GM21619 (cell line): Measurements from ENCODE around the gene CERS6.
"Not testable (repeated sequence)": the region's sequence is repeated elsewhere in the genome, so short reads cannot be mapped to it uniquely, and the experiment has no call there.

ENCODE experiments used
- ATAC-seq: cut with Tn5 transposase; IDR thresholded peaks from one replicate; pipeline ENCODE4 v1.9.1; 2021; ENCODE audit not compliant: unreplicated experiment

Gene CERS6

GRCh38 chr2:168791140-168791539 lies 335.1 kb downstream of the CERS6 start:
- not testable (repeated sequence) for ATAC-seq

- ATAC-seq, result no peak
Measured at GRCh38 chr2:168793596-168793995, 337.5 kb downstream of the CERS6 start.

GRCh38 chr2:168794968-168795367 lies 338.9 kb downstream of the CERS6 start:
- no peak for ATAC-seq

GRCh38 chr2:168796090-168796577 lies 340.1 kb downstream of the CERS6 start:
- no peak for ATAC-seq

- ATAC-seq, result no peak
Measured at GRCh38 chr2:168796583-168797285, 340.7 kb downstream of the CERS6 start.

- ATAC-seq, result no peak
Measured at GRCh38 chr2:168797286-168797655, 341.2 kb downstream of the CERS6 start.

GRCh38 chr2:168798076-168798887 lies 342.2 kb downstream of the CERS6 start:
- no peak for ATAC-seq

GRCh38 chr2:168798888-168799410 lies 342.9 kb downstream of the CERS6 start:
- ATAC-seq, result no peak

- ATAC-seq, result no peak
Measured at GRCh38 chr2:168801471-168801870, 345.4 kb downstream of the CERS6 start.

GRCh38 chr2:168801961-168802858 lies 346.1 kb downstream of the CERS6 start, which contains the start of gene NOSTRIN:
Gene NOSTRIN, plus strand, starts transcription at chr2:168802637. Its CDS starts 10 bp downstream, at chr2:168802647.
- ATAC-seq, result no peak

- ATAC-seq, result no peak
Measured at GRCh38 chr2:168802859-168803725, 347.0 kb downstream of the CERS6 start.

GRCh38 chr2:168804214-168804613 lies 348.1 kb downstream of the CERS6 start:
- ATAC-seq, result no peak

GRCh38 chr2:168805615-168806014 lies 349.5 kb downstream of the CERS6 start:
- no peak for ATAC-seq

GRCh38 chr2:168809537-168809936 lies 353.5 kb downstream of the CERS6 start:
- no peak for ATAC-seq

- ATAC-seq, result no peak
Measured at GRCh38 chr2:168810235-168810634, 354.2 kb downstream of the CERS6 start.

- no peak for ATAC-seq
Measured at GRCh38 chr2:168811696-168812095, 355.6 kb downstream of the CERS6 start.

- no peak for ATAC-seq
Measured at GRCh38 chr2:168814046-168814445, 358.0 kb downstream of the CERS6 start.

GRCh38 chr2:168814939-168815907 lies 359.2 kb downstream of the CERS6 start:
- no peak for ATAC-seq

GRCh38 chr2:168816369-168816768 lies 360.3 kb downstream of the CERS6 start:
- no peak for ATAC-seq
